A204.1 (cell line): ENCODE data around the gene SPINK4.

Source experiments
- FAIRE-seq: peaks from 2 replicates; lab custom pipeline; 2012; peaks lifted over from hg19 to GRCh38; lab: Jason Lieb, UNC

The SPINK4 gene

DNA sequence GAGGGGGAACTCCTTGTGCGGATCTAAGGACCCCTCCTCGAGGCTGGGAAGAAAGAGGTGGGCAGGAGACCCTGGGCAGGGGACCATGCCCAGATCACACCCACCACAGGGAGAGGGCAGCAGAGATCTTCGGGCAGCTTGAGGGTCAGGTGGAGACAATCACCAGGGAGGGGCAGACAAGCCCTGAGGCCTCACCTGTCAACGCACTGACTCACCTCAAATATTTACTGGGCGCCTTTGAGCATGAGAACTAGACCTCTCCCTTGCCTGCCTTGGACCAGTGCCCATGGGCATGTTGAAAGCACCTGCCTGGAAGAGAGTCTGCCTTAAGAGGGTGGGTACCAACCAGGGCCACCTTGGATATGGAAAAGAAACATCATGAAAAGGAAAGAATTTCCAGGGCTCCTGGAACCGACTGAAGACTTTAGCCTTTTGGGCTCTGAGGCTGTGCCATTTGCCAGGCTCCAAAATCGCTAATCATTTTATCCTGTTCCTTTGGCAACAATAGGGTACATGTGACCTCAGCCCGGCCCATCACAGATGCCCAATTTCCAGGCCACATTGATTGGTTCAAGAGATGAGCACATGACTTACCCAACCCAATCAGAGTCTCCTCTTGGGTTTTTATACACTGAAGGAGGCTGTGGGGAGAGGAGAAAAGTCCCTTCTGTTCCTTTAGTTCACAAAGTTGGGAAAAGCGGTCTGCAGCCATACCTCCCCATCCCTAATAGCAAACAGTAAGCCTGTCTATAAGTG is 10.4 kb upstream of the SPINK4 start:
- no peak for FAIRE-seq

DNA sequence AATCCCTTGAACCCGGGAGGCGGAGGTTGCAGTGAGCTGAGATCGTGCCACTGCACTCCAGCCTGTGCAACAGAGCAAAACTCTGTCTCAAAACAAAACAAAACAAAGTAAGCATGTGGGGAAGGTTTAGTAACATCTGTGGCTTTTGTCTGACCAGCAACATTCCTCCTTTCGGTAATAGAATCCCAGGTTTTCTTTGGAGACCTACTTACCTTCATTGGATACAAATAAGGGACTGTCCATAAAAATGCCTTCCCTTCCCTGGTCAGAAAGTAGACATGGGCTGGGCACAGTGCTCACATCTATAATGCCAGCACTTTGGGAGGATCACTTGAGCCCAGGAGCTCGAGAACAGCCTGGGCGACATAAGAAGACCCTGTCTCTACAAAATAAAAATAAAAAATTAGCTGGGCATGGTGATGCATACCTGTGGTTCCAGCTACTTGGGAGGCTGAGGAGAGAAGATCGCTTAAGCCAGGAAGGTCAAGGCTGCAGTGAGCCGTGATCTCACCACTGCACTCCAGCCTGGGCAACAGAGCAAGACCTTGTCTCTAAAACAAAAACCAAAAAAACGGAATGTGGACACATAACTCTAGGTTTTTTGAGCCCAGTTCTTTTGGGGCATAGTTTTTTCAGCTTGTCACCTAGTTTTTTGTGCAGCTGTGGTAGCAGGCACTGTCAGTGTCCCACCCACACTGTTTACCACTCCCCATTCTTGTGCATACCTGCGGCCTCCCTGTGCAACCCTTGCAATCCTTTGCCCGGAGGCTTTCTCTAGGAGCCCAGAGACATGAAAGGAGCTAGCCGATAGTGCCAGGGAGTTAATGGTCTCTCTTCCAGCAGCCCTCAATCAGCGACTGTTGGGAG is 9.0 kb upstream of the SPINK4 start:
- FAIRE-seq: no peak

DNA sequence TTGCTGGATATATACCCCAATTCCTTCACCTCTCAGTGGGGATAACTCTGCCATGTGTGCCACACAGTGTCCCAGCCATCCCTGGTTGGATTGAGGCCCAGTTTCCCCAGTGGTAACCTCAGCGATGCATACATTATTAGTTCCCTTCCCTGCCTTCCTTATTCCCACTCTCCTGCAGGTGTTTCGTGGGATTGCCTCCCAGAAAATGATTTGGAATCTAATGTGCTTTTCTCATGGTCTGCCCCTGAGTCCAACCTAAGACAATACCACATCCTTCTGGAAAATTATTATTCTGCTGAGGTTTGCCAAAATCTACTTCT is 8.4 kb upstream of the SPINK4 start:
- FAIRE-seq: no peak

DNA sequence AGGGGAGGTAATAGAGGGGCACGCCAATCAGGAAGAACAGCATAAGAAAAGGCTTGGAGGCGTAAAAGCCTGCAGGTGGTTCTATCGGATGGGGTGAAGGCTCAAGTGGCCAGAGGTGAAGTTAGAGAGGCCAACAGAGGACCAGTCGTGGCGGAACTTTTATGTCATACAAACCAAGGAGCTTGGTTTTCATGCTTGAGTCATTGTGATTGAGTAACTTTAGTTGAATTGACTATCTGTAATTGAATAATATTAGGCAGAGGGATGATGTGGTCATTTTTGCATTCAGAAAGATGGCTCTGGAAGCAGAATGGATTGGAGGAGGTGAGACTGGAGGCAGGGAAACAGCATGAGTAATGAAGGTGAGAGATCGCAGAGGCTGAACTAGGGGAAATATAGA is 7.2 kb upstream of the SPINK4 start:
- FAIRE-seq: no peak

DNA sequence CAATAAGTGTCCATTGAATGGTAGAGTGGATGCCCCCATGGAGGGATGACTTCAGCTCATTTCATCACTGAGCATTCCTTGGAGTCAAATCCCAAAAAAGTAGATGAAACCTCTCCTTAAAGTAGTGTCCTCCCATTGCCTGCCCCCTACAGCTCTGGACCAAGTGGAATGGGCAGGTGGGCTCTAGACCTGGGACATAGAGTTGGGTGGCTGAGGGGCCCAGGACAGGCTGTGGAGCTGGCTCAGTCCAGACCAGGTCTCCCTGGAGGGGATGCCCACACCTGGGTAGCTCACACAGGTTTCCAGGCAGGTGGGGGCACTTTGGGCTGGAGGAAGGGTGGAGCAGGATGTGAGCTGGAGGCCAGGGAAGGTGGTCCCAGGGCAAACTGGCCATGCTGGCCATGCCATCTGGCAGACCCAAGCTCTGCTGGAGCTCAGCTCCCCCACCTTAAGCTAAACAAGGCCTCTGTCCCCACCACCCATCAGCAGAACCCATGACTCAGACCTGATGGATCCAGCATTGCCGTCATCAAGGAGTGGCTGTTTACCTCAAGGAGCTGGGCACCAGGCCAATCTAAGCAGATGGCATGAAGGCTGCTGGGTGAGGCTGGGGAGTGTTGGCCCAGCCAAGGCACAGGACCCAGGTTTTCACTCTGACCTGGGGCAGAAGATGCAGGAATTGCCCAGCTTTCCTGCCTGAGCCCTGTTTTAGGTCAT is 6.2 kb upstream of the SPINK4 start:
- no peak for FAIRE-seq

DNA sequence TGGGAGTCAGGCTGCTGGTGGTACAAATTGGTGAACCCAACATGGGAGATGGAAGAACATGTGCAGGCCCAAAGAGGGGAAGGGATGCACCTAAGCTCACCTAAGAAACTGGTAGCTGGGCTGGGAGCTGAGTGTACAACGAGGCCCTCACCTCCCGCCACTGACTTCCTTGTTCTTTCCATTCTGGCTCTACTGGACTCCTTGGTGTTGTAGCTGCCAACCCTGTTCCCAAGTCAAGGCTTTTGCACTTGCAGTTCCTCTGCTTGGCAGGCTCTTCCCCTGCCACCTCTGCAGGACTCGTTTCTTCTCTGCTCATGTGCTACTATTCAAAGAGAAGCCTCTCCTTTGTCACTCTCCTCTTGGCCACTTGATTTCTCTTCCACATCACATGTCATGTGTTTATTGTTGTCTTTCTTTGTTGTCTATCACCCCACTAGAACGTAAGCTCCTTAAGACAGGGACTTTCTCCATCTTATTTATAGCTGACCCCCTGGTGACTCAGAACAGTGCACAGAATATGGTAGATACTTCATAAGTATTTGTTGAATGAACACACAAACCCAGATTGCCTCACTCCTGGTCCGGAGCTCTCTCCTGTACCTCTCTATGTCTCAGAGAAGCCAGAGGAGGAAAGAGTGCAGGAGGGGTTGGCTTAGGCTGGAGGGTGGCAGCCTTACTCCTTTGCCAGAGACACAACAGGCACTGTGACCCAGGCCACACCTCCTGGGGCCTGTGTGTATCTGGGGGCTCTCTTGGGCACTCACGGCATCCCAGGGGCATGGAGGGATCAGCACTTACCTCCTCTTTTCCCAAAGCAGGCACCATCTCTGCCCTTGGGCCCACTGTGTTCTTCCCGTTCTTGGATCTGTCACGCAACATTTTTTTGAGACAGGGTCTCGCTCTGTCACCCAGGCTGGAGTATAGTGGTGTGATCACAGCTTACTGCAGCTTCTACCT is 5.2 kb upstream of the SPINK4 start:
- FAIRE-seq: no peak

DNA sequence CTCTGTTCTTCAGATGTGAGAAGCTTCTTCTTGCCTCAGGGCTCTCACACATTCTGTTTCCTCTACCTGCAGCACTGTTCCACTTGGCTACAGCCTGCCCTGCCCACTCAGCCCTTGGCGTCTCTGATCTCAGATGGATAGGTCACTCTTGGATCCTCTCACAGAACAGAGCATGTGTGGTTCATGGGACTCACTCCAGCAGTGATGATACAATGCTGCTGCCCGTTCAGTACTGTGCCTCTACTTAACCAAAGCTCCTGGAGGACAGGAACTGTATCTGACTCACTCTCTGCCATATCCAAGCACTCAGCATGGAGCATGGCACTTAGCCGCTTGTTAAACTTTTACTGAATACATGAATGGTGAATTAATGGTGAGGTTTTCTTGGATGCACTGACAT is 3.4 kb upstream of the SPINK4 start:
- no peak for FAIRE-seq

DNA sequence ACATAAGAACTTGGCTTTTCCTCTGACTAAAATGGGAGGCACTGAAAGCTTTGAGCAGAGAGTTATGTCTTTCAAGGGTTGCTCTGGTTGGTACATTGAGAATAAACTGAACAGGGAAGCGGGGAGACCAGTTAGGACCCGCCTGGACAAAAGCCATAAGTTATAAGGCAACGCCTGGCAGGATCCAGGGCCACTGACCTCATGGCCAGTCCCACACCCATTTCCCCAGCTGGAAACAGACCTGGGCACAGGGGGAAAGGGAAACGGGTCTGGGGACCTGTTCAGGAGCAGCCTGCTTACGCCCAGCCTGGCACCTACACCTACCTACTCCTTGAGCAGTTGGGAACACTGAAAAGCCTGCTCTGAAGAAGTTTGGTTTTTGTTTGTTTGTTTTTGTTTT is 1.3 kb downstream of the SPINK4 start:
- FAIRE-seq: no peak

DNA sequence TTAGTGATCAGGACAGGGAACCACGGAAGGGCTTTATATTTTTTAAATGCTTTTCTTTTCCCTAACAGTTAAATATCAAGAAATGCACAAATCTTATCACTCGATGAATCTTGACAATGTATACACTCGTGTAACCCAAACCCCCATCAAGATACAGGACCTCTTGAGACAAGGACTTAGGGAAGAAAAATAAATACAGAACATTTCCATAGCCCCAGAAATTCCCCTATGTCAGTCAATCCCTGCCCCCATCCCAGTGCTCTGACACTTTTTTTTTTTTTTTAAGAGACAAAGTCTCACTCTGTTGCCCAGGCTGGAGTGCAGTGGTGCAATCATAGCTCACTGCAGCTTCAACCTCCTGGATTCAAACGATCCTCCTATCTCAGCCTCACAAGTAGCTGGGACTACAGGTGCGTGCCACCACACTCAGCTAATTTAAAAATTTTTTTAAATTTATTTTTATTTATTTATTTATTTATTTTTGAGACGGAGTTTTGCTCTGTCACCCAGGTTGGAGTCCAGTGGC is 2.7 kb downstream of the SPINK4 start:
- no peak for FAIRE-seq

DNA sequence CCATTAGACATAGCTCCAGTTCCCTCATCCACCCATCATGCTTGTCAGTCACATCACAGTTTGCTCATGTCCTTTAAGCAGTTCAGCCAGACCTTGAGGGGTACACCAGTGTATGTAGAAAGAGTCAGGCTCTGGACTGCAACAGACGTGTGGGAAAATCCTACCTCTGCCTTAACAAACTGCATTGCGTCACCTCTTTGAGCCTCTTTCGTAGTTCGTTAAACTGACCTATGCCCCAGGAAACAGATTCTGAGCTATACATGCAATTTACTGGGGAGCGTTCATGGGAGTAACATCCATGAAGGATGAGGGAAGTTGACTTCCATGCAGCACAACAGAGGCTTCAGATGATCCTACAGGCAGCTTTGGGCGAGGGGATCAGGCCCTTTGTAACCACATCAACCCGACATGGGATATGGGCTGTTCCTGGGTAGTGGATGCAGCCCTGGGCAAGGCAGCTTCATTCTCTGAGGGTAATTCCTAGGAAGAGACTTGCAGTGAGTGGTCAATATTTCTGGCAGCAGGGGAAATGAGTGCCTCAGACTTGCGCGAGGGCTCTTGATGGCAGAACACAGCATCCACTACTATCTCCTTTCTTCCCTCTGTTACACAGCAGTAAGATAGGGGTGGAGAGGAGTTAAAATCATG is 4.3 kb downstream of the SPINK4 start:
- FAIRE-seq: no peak

DNA sequence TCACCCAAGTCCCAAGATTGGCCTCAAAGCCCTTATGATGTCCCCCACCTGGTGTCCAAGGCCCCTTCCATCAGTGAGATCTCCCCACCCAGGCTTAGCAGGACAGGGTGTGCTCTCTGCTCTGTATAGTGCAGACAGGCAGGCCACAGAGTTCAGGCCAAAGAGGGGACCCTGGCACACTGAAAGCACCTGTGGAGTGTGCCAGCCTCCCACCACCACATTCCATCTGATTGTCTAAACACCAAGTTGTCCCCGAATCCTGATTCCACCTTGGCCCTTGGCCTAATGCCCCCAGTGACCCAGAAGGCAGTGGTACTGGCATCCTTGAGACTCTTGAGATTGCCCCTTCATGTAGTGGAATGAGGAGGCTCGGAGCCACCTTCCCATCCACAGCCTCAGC is 5.4 kb downstream of the SPINK4 start:
- FAIRE-seq: no peak

DNA sequence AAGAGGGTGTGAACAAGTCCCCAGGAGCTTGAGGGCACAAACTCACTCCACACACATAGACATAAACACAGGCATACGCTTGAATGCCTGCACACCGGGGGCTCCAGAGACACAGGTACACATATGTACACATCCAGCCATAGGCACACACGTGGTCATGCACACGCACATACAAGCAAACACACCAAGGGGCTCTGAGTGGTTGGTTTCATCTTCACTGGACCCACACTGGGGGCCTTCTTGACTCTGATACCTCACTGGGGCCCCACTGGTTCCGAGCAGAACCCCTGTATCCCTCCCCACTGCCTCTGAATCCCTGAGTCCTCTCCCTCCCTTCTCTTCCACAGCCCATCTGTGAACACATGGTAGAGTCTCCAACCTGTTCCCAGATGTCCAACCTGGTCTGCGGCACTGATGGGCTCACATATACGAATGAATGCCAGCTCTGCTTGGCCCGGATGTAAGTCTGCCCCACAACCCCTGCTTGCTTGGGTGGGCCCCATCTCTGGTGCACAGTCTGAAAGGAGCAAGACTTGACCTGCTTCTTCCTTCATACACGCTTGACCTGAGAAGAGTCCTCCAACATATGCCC is 6.4 kb downstream of the SPINK4 start:
- FAIRE-seq: no peak

DNA sequence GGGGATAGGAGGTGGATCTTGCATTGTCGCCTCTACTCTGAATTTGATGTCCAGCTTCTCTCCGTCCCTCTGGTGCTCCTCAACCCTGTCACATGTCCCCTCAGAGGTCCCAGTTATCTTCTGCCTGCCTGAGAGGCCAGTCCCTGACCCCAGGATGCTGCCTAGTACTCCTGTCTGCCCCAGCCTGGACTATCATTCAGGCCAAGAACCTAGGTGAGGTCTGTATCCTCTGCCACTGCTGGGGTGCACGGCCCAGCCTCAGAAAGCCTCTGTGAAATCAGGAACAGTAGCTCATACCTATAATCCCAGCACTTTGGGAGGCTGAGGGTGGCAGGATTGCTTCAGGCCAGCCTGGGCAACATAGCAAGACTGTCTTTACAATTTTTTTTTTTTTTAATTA is 8.6 kb downstream of the SPINK4 start:
- FAIRE-seq: no peak

DNA sequence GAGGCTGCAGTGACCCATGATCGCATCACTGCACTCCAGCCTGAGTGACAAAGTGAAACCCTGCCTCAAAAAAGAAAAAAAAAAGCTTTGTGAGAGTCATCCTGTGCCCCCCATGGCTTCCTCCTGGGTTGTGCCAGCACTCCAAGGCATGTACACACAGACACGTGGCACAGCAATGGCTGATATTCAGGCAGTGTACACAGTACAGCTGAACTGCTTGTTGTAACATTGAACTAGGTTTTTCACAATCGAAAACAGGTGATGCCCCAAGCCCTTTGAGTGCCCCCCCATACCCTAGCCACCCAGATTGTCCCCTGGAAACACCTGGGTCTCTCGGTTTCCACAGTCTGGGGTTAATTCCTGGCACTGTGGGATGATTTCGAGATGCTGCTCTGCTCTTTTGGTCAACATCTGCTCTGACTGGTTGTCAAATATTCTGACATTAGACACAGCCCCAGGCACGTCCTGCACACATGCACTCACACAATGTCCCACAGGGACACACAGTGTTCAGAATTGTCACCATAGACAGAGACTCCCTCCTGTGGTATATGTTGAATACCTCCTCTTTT is 9.2 kb downstream of the SPINK4 start:
- no peak for FAIRE-seq

DNA sequence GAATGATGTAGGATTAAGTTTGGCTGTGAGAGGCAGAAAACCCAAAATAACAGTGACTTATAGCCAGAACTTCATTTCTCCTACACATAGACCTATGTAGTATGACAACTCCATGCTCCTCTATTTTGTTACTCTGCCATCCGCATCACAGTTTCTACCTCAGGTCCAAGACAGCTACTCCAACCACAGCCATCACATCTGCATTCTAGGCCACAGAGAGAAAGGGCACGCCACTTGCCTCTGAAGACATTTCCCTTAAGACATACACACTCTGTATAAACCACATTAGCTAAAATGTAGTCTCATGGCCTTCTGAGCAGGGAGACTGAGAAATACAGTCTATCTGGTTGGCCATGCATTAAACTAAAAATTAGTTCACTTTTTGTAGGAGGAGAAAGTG is 10.0 kb downstream of the SPINK4 start:
- no peak for FAIRE-seq

DNA sequence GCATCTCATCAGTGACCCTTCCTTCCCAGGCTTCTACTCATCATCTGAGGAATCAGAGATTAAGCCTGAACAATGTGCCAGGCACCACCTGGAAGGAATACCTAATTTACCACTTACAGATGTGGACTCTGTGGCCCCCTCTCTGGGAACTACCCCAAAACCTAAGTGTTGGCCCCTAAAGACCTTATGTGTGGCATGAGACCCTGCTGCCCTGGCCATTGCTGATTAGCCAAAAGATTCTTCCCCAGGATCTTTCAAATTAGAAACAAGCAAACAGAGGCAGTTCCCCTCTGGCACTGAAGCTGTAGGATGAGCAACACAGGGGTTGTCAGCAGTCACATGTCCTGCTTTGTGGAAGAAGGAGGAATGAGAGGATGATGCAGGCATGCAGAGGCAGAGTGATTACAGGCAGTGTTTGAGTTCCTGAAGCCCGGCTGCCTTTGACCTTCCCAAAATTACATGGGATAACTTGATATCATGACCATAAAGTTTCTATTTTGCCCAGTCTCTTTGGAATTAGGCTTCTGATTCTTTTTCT is 10.6 kb downstream of the SPINK4 start:
- FAIRE-seq: no peak

DNA sequence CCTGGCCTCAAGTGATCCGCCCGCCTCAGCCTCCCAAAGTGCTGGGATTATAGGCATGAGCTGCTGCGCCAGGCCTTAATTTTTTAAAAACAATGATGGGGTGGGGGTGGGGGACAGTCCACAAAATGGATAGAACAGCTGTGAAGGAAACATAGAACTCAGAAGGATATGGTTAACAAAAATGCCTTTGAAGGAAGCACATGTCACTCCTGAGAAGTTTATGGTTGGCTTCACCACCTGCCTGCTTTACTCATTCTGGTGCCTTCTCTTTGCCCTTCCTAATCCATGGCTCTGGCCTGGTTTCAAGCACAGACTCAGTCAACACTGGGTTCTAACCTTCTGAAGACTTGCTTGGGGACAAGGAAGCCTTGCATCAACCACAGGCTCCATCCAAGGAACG is 14.2 kb downstream of the SPINK4 start:
- no peak for FAIRE-seq

DNA sequence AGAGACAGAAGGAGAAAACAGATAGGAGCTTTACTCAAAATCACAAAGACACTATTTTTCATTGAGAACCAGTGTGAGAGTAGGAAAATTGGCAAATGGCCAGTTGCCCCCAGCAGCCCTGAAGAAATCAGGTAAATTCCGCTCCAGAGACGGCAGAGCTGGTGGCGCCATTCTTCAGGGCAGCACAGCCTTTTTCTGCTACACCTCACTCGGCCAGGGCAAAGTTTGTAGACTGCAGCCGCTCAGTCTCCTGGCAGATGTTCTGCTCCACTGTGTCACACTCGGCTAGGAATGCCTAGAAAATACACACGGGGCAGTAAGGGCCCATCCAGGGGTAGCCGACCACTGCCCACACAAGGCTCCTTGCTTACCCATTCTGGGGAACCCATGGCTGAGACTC is 15.0 kb downstream of the SPINK4 start:
- FAIRE-seq: no peak

DNA sequence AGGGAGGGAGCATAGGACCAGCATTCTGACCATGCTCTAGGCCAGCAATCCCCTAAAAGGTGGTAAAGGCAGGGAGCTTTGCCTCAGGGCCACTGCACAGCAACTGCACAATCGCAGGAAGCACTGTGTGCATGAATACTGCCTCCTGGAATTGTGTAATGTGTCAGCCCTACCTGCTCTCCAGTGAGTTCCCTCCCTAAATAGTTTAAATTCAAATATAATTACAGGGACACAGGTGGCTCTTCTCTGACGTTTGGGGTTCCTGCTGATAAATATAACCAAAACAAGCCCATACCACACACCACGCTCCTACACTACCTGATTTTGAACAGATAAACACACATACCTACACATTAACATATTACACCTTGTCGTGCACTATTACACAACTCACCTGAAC is 15.5 kb downstream of the SPINK4 start:
- no peak for FAIRE-seq

DNA sequence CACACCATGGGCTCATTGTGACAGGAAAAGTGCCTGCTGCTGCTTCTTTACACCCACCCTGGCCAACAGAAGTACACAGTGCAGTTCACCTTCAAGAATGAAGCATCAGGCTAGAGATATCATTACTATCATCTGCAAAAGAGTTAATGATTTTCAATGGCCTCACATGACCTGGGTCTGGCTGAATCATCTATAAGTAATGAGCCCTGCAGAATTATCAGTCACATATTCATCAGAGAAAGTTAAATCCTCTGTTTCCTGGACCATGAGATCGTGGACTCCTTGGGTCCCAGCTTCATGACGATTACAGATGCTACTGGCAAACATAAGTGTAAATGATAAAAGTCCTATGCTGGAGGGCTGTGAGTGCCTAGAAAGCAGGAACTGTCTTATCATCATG is 16.3 kb downstream of the SPINK4 start:
- FAIRE-seq: no peak
